Cardiac fibroblast (primary cell): ENCODE results near the gene OR1I1.

Source experiments
- DNase-seq, 2 donors: peaks; one replicate each; pipeline versions ENCODE4 v3.0.0 to v3.0.0-alpha.2; 2010; ENCODE audit warnings: low read depth in 2 of 2
- H3K4me3 ChIP-seq, 2 donors: replicated peaks in 1 of 2; 1 replicate in 1 of 2; 2 replicates in 1 of 2; pipeline ENCODE4 v1.5.1; 2011; ENCODE audit warnings: low read depth in 2 of 2, low read length in 2 of 2, mild to moderate bottlenecking in 2 of 2, moderate library complexity in 1 of 2
- TF ChIP-seq, protein P1 (sequence below): IDR thresholded peaks from one replicate; pipeline ENCODE4 v1.5.1; 2011; ENCODE audit warnings: low read depth, mild to moderate bottlenecking, low read length, inconsistent platforms

The OR1I1 gene

DNA sequence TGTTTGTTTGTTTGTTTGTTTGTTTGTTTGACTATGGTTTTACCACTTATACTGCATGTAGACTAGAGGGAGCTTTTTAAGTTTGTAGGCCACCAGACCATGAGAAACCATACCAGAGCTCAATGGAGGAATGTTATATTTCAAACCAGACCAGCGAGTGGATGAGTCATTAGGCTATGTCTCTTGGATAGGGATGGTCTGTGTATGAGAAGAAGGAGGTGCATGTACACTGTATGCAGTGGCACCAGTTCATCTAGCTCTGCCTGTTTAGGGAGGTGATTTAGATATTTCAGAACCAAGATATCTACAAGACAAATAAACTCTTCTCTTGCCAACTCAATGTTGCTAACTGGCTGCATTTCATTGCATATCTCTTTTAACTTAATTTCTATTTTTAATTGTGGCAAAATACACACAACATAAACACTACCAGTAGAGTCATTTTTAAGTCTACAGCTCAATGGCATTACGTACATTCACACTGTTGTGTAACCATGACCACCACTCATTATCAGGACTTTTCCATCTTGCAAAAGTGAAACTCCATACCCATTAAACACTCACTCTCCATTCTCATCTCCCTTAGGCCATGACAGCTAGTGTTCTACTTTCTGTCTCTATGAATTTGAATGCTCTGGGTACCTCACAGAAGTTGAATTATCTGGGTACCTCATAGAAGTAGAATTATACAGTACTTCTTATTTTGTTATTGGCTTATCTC, 54.4 kb downstream of the OR1I1 start:
- no peak overlapping the region for H3K4me3 ChIP-seq
- TF ChIP-seq, protein P1, sequence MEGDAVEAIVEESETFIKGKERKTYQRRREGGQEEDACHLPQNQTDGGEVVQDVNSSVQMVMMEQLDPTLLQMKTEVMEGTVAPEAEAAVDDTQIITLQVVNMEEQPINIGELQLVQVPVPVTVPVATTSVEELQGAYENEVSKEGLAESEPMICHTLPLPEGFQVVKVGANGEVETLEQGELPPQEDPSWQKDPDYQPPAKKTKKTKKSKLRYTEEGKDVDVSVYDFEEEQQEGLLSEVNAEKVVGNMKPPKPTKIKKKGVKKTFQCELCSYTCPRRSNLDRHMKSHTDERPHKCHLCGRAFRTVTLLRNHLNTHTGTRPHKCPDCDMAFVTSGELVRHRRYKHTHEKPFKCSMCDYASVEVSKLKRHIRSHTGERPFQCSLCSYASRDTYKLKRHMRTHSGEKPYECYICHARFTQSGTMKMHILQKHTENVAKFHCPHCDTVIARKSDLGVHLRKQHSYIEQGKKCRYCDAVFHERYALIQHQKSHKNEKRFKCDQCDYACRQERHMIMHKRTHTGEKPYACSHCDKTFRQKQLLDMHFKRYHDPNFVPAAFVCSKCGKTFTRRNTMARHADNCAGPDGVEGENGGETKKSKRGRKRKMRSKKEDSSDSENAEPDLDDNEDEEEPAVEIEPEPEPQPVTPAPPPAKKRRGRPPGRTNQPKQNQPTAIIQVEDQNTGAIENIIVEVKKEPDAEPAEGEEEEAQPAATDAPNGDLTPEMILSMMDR: no peak

DNA sequence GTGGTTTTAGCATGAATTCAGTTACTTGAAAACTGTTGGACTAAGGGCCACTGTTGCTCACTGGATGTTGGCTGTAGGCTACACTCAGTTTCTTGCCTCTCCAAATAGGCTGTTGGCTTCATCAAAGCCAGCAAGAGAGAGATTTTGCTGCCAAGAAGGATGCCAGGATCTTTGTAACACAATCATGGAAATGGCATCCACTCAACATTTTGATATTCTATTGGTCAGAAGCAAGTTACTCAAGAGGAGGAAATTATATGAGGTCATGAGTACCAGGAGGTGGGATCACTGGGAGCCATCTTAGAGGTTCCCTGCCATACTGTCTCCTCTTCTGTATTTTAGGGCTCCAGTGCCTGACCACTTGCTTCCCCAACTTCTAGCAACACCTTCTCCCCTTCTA, 55.8 kb downstream of the OR1I1 start:
- TF ChIP-seq, protein P1: no peak
- peak in 1 of 2 donors; percentile 56 for DNase-seq
- no peak overlapping the region for H3K4me3 ChIP-seq

More for the DNA sequence above, 54.4 kb downstream of the OR1I1 start:
- peak in 1 of 2 donors; percentile 36 for DNase-seq

DNA sequence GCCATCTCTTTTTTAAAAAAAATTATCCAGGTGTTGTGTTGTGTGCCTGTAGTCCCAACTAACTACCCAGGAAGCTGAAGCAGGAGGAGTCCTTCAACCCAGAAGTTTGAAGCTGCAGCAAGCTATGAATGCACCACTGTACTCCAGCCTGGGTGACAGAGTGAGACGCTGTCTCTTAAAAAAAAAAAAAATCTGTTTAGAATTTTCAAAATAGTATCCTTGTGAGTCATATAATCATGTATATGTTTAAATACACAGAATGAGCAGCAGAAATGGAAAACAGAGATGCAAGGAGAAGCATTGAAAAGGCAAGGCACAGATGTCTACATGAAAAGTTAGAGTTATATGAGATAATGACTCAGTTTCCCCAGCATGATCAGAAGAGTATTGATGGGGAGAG, 56.4 kb downstream of the OR1I1 start:
- TF ChIP-seq, protein P1: no peak
- peak in 1 of 2 donors; percentile 36 for DNase-seq
- H3K4me3 ChIP-seq: no peak overlapping the region

- H3K4me3 ChIP-seq: no peak overlapping the region
- no peak for DNase-seq
- TF ChIP-seq, protein P1: no peak
Measured at GRCh38 chr19:15141143-15141542, 59.1 kb downstream of the OR1I1 start.

DNA sequence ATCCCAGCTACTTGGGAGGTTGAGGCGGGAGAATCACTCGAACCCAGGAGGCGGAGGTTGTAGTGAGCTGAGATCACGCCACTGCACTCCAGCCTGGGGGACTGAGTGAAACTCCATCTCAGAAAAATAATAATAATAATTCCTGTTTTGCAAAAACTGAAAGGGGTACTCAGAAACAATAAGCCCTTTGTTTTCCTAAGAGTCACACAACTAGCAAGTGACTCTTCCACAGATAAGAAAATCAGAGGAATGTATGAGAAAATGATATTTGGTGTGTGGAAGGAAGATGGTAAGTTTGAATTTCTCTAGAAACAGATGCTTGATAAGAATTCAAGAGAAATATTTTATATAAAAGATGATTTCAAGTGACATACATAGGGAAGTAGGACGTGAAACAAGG, 60.3 kb downstream of the OR1I1 start:
- H3K4me3 ChIP-seq: no peak overlapping the region
- TF ChIP-seq, protein P1: no peak
- DNase-seq: no peak
